Breast epithelium (tissue), 4 donors: ENCODE measurements around the gene JPT2. TPM values are rescaled to one million over a fixed set of nuclear protein-coding genes. Genes with fewer than 3 reads are reported as not detected.
"Not testable (repeated sequence)": the region's sequence is repeated elsewhere in the genome, so short reads cannot be mapped to it uniquely, and the experiment has no call there.

Experiments
- DNase-seq, 2 donors: peaks; one replicate each; pipeline ENCODE4 v3.0.0-alpha.2; 2019; ENCODE audit warnings: low spot score in 2 of 2
- H3K27ac ChIP-seq, 2 donors: fragments of 200-600 bp; sonication (generic) in 1 of 2; one replicate each; pipeline ENCODE4 v1.5.1; 2016 to 2019; ENCODE audit warnings: mild to moderate bottlenecking in 1 of 2
- H3K27me3 ChIP-seq, 2 donors: fragments of 200-600 bp; sonication (generic) in 1 of 2; one replicate each; pipeline versions ENCODE4 v1.5.1 to v1.6.0; 2017 to 2019; ENCODE audit warnings: control low read depth in 1 of 2, mild to moderate bottlenecking in 1 of 2
- H3K36me3 ChIP-seq: fragments of 200-600 bp; one replicate; pipeline ENCODE4 v1.5.1; 2019
- H3K4me1 ChIP-seq, 2 donors: fragments of 200-600 bp; sonication (generic); one replicate each; pipeline ENCODE4 v1.5.1; 2016 to 2019; ENCODE audit warnings: control low read depth in 1 of 2
- H3K4me3 ChIP-seq, 3 donors: fragments of 200-600 bp; sonication (generic); 1 replicate in 2 of 3; 2 replicates in 1 of 3; pipeline ENCODE4 v1.5.1; 2016 to 2019; ENCODE audit warnings: mild to moderate bottlenecking in 3 of 3, moderate library complexity in 2 of 3
- H3K9me3 ChIP-seq, 2 donors: fragments of 200-600 bp; sonication (generic) in 1 of 2; one replicate each; pipeline ENCODE4 v1.5.1; 2016 to 2019; ENCODE audit warnings: control low read depth in 1 of 2
- POLR2A ChIP-seq: fragments of 450-650 bp; IDR thresholded peaks from one replicate; pipeline ENCODE4 v1.6.1; 2016; ENCODE audit warnings: antibody characterized with exemption, mild to moderate bottlenecking, moderate library complexity
- POLR2AphosphoS5 ChIP-seq, 3 donors: sonication (generic); formaldehyde crosslinking; IDR thresholded peaks; one replicate each; pipeline ENCODE4 v1.6.1; 2017; ENCODE audit warnings: antibody characterized with exemption in 3 of 3
- intact Hi-C: fragments of 100-400 bp; cut with DNase I; formaldehyde crosslinking; loops from one replicate; pipeline ENCODE4 v1.15.1; 2023; ENCODE audit warnings: low total_unique reads
- total RNA-seq, 3 donors: library from RNA; depleted of rRNA; stranded (reverse); fragments of >200 nt; gene quantifications; one replicate each; pipeline ENCODE4 v1.1.0, GENCODE V29; 2016
- TF ChIP-seq, protein P1 (sequence below), 3 donors: fragments of 450-650 bp; IDR thresholded peaks; one replicate each; pipeline ENCODE4 v1.5.1; 2016 to 2017; ENCODE audit warnings: antibody characterized with exemption in 3 of 3, mild to moderate bottlenecking in 3 of 3, moderate library complexity in 3 of 3

Gene JPT2
- total RNA-seq, 3 donors from 2014 or later = 19.2 to 44.2 (median 36.0) TPM

DNA sequence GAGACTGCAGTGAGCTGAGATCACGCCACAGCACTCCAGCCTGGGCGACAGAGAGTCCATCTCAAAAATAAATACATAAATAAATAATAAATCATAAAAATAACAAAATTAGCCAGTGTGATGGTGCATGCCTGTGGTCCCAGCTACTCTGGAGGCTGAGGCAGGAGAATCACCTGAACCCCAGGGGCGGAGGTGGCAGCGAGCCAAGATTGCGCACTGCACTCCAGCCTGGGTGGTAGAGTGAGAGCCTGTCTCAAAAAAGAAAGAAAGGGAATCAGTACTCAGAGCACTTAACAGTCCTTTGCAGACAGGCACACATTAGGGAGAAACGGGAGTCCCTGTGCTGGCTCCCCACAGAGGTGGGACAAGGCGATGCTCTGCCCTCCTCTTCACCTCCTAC is 53.0 kb downstream of the JPT2 start:
- intact Hi-C loops = no loop called here
- DNase-seq = no peak
- no peaks in the 10 kb centered on the region for H3K4me1 ChIP-seq
- no peaks in the 10 kb centered on the region for H3K9me3 ChIP-seq
- H3K36me3 ChIP-seq = no peaks in the 10 kb centered on the region
- H3K27me3 ChIP-seq = no peaks in the 10 kb centered on the region
- H3K4me3 ChIP-seq = no peak overlapping the region
- TF ChIP-seq POLR2AphosphoS5 (IDR thresholded peaks at IDR 0.05) = no peak
- no peak for TF ChIP-seq POLR2A
- TF ChIP-seq, protein P1, sequence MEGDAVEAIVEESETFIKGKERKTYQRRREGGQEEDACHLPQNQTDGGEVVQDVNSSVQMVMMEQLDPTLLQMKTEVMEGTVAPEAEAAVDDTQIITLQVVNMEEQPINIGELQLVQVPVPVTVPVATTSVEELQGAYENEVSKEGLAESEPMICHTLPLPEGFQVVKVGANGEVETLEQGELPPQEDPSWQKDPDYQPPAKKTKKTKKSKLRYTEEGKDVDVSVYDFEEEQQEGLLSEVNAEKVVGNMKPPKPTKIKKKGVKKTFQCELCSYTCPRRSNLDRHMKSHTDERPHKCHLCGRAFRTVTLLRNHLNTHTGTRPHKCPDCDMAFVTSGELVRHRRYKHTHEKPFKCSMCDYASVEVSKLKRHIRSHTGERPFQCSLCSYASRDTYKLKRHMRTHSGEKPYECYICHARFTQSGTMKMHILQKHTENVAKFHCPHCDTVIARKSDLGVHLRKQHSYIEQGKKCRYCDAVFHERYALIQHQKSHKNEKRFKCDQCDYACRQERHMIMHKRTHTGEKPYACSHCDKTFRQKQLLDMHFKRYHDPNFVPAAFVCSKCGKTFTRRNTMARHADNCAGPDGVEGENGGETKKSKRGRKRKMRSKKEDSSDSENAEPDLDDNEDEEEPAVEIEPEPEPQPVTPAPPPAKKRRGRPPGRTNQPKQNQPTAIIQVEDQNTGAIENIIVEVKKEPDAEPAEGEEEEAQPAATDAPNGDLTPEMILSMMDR (IDR thresholded peaks at IDR 0.05) = no peak
- H3K27ac ChIP-seq = no peak overlapping the region

DNA sequence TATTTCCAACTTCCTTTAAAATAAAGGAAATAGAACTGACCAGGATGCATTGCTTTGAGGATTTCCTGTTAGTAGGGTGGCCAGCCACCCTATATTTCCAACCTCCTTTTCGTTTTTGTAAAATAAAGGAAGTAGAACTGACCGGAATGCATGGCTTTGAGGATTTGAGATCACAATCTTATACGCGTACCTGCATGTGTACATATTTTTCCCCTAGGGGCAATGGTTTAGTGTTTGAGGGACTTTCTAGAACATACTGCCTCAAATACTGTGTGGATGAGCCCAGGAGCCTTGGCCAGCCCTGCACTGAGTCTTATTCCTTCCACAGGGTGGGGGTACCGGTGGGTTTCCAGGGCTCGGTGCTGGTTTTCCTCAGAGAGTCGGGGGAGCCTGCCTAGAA is 53.5 kb downstream of the JPT2 start:
- TF ChIP-seq POLR2A (no peak), POLR2AphosphoS5 (IDR thresholded peaks at IDR 0.05) (no peak)
- TF ChIP-seq, protein P1 (IDR thresholded peaks at IDR 0.05) = no peak
- Histone ChIP-seq H3K36me3 (no peaks in the 10 kb centered on the region), H3K4me3 (no peak overlapping the region), H3K4me1 (no peaks in the 10 kb centered on the region), H3K27me3 (no peaks in the 10 kb centered on the region), H3K9me3 (no peaks in the 10 kb centered on the region), H3K27ac (no peak overlapping the region)
- no peak for DNase-seq
- intact Hi-C loops = no loop called here

DNA sequence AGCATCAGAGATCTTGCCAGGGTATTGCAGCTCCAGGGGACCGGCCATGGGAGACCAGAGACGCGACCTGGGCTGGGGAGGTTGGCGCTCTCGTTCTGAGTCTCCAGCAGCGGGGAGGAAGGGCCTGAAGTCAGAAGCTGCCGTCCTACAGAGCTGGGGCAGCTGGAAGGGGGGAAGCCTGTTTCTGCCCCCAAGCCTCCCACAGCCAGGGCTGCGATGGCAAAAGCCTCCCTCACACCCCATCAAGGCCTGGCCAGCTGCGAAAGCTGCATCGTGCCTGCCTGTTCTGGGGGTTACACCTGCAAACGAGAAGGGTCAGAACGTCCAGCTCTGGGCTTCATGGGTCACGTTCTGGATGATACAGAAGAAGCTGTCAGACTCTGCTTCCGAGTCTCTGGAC is 54.0 kb downstream of the JPT2 start:
- intact Hi-C loops = no loop called here
- no peaks in the 10 kb centered on the region for H3K27me3 ChIP-seq
- DNase-seq = no peak
- H3K36me3 ChIP-seq = no peaks in the 10 kb centered on the region
- no peak overlapping the region for H3K4me3 ChIP-seq
- no peaks in the 10 kb centered on the region for H3K9me3 ChIP-seq
- H3K4me1 ChIP-seq = no peaks in the 10 kb centered on the region
- TF ChIP-seq, protein P1 (IDR thresholded peaks at IDR 0.05) = no peak
- TF ChIP-seq POLR2AphosphoS5 (IDR thresholded peaks at IDR 0.05) (no peak), POLR2A (no peak)
- no peak overlapping the region for H3K27ac ChIP-seq

DNA sequence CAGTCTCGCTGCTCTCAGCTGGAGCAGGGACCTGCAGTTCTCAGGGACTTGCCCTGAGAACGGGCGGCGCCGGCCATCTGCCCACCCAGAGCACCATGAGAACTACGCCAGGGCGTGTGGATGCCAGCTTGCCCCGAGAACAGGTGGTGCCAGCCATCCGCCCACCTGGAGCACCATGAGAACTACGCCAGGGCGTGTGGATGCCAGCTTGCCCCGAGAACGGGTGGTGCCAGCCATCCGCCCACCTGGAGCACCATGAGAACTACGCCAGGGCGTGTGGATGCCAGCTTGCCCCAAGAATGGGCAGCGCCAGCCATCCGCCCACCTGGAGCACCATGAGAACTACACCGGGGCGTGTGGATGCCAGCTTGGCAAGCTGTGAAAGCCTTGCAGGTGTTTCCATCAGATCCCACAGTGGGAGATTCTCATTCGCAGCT is 54.5 kb downstream of the JPT2 start:
- H3K36me3 ChIP-seq, H3K4me3 ChIP-seq, H3K4me1 ChIP-seq, H3K27ac ChIP-seq, H3K27me3 ChIP-seq, H3K9me3 ChIP-seq, intact Hi-C loops: not testable (repeated sequence)
- DNase-seq = peak in 1 of 2 donors; percentile 79

DNA sequence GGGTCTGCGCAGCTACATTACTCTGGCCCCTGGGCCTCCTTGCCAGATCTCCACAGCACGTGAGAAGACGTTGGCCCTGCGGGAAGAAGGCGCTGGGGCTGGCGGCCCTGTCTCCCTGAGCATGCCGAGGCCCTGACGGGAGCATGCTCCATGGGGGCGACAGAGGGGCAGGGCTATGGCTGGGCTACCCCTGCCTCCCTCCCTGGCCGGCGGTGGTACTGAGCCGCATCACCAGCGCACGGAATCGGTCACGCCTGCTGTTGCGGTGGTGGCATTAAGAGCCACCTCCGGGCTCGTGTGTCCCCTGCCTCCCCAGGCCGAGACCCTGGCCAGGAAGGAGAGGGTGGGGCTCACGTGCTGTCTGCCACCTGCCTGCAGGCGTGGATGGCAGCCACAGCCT is 56.0 kb downstream of the JPT2 start:
- Histone ChIP-seq H3K4me3 (no peak overlapping the region), H3K4me1 (no peaks in the 10 kb centered on the region), H3K27ac (no peak overlapping the region), H3K27me3 (no peaks in the 10 kb centered on the region), H3K9me3 (no peaks in the 10 kb centered on the region), H3K36me3 (no peaks in the 10 kb centered on the region)
- DNase-seq = no peak
- intact Hi-C loops = no loop called here
- TF ChIP-seq, protein P1 (IDR thresholded peaks at IDR 0.05) = no peak

DNA sequence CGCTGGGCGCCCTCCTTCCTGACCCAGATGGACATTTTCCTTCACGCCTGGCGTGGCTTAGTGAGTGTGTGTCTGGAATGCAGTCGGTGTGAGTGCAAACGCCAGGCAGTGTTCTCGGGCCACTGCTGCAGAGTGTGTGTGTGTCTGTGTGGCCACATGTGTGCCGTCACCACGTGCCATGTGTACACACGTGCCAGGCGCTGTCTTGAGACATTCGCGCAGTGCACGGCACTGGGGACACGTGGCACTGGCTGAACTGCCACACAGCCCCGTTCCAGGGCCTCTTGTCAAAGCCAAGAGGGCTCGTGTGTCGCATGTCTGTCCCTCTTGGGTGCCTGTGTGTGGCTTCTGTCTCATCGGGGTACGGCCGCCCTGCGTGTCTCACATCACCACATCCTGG is 56.7 kb downstream of the JPT2 start:
- no peaks in the 10 kb centered on the region for H3K4me1 ChIP-seq
- H3K36me3 ChIP-seq = no peaks in the 10 kb centered on the region
- no peaks in the 10 kb centered on the region for H3K27me3 ChIP-seq
- H3K27ac ChIP-seq = no peak overlapping the region
- H3K9me3 ChIP-seq = no peaks in the 10 kb centered on the region
- intact Hi-C loops = no loop called here
- TF ChIP-seq POLR2AphosphoS5 (IDR thresholded peaks at IDR 0.05) = no peak
- no peak for TF ChIP-seq POLR2A
- TF ChIP-seq, protein P1 (IDR thresholded peaks at IDR 0.05) = no peak
- no peak overlapping the region for H3K4me3 ChIP-seq
- no peak for DNase-seq
